GM21619 (cell line): ENCODE measurements around the gene ARHGAP10.
A peak's percentile ranks its signal among the peaks of the same experiment; 100 is the strongest.
"Not testable (repeated sequence)": the region's sequence is repeated elsewhere in the genome, so short reads cannot be mapped to it uniquely, and the experiment has no call there.

Experiments
- ATAC-seq: cut with Tn5 transposase; IDR thresholded peaks from one replicate; pipeline ENCODE4 v1.9.1; 2021; ENCODE audit not compliant: unreplicated experiment

ARHGAP10 gene

DNA sequence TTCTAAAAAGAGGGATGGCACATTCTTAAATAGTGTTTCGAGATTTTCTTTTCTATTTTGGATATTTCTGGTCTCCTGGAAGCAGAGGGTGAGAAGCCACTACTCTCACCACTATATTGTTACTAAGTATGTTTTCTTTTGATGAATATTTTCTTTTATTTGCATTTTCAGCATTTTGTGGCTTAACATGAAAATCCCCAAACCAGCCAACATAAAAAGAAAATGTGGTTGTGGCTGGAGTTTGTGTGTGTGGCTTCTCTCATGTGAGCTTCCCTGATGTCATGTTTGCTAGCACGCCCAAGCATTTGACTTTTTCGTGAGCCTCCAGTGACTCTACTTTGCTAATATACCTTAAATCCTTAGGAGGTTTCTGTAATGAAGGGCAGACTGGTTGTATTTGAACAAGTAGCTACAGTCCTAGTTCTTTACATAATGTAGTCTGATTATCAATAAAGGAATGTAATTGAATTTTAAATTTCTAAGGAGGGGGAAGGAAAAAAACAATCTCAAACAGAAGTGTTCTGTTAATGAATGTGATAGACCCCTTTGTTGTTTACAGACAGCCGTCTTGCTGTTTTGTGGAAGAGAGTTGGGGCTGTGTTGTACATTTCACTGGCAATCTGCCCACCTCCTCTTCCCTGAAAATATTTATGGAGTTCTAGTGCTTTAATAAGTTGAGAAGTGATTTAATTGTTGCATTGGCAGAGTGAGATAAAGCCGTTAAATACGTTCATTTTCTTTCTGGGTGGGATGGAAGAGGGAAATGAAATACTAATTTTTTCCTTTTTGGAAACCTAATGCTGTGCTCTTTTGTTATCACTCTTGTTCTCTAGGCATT, 114.6 kb downstream of the ARHGAP10 start:
- peak; percentile 60 for ATAC-seq

DNA sequence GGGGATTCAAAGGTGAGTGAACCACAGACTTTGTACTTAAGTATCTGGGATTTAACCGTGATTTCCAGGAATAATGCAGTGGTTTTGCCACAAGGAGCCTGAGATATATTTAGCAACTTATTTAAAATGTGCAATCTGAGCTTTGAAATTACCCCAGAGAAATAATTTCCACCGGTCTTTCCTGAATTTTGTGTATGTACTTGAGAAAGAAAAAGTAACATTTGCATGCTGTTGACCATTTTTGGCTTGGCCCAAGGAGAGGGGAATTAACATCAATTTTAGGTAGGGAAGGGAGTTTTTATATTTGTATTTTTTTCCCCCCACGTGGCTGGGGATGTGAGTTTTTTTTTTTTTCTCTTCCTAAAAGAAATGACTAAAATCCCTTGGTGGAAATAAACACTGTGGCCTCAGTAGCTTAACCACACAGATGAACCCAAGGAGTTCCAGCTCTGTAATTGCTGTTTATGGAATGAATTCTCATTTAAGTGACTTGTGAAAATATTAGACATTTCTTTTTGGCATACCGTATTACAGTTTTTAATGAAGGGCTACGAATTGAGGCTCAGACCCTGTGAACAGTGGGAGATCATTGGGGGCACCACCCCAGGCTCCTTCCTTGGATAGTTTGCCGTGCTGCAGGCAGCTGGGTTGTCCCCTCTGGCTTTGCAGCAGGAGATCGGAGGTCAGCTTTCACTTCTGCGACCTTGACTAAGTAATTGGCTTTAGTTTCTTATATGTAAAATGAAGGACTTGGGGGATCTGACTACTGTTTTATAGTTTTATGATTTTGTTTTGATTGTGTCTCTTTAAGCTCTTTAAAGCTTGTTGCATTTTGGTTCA, 116.1 kb downstream of the ARHGAP10 start:
- ATAC-seq, result no peak

DNA sequence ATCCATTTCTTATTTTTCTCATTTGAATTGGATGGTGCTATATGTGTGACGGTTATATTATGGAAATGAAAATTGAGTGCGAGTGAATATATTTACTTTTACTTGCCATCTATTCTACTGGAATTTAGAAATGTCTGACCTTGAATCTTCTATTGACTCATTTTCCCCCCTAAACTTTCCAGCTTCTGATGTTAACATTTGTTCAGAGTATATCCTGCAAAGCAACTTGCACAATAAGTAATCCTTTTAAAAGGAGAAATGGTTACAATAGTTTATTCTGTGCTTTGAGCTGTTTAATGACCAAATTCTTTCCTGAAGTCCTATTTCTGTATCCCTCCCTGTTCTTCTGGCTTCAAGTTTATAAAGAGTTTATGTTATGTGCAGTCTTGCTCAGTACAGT, 116.7 kb downstream of the ARHGAP10 start:
- no peak for ATAC-seq

DNA sequence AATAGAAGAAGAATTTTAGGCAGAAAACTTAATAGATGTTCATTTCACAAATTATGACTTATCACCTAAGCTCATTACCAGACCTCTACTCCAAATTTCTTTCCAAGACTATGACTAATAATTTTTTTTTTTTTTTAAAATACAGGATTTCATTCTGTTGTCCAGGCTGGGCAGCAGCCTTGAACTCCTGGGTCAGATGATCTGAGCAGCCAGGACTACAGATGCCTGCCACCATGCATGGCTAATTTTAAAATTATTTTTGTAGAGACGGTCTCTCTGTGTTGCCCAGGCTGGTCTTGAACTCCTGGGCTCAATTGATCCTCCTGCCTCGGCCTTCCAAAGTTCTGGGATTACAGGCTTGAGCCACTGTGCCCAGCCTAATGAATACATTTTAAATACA, 119.2 kb downstream of the ARHGAP10 start:
- ATAC-seq, result no peak

DNA sequence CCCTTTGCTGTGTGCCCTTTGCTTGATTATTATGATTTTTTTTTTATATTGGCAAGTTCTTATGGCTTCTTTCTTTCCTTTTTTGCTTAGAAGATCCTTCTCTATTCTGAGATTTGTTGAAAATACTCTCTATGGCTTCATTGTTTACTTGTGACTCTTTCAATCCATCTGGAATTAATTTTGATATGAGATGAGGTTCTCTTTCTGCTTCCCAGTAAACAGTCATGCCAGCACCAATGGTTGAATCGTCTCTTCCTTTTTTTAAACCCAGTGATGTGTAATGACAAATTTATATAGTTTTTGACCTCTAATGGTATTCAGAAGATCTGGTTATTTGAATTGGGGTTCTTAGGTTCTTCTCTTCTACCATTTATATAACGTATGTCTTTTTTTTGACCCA, 121.8 kb downstream of the ARHGAP10 start:
- ATAC-seq, result no peak

DNA sequence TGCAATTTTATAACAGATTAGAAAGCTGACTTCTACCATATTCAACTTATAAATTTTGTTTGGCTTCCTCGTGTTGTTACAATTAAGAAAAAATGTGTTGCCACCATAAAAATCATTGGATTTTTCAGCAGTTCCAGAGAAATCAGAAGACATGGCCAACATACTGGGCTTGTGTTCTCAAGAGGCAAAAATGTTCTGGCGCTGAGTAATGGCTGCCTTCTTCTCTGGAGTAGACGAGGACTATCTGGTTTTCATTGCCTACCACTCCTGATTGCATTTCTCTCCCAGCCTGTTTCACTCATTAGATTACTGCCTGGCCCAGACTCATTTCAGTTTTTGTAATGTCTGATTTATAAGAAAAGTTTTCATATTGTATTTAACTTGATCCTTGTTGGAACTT, 122.3 kb downstream of the ARHGAP10 start:
- no peak for ATAC-seq

DNA sequence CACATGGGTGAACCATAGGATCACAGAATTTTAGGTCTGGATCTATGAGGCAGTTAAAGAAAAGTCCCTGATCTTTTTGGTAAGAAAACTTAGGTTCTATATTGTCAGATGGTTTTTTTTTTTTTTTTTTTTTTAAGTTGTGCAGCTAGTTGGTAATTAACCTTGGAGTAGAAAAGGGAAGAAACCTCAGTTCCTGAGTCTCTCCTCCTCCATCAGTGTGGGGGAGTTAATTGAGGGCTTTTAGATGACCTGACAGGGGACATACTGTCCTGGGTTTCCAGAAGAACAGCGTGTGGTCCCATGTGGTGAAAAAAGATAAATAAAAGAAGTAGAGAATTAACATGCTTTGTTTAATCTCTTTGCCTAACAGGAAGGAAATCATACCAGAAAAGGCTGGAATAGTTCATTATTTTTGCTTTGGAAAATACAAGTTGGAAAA, 123.7 kb downstream of the ARHGAP10 start:
- ATAC-seq, result no peak

DNA sequence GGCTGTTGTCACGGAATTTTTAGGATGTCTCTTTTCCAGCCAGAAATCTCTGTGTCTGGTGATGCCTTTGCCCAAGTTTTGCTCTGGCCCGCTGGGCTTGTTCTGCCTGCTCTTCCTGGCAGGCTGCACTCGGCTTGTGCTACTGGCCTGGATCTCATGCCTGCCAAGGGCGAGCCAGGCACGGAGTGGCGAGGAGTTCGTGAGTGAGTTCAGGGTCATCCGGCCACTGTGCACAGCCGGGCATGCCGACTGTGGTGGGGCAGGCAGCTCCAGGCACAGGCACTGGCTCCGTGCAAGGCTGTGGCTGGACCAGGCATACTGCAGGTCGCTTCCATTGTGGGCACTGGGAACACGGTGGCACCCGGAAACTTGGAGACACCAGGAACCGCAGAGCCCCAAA, 129.1 kb downstream of the ARHGAP10 start:
- no peak for ATAC-seq

DNA sequence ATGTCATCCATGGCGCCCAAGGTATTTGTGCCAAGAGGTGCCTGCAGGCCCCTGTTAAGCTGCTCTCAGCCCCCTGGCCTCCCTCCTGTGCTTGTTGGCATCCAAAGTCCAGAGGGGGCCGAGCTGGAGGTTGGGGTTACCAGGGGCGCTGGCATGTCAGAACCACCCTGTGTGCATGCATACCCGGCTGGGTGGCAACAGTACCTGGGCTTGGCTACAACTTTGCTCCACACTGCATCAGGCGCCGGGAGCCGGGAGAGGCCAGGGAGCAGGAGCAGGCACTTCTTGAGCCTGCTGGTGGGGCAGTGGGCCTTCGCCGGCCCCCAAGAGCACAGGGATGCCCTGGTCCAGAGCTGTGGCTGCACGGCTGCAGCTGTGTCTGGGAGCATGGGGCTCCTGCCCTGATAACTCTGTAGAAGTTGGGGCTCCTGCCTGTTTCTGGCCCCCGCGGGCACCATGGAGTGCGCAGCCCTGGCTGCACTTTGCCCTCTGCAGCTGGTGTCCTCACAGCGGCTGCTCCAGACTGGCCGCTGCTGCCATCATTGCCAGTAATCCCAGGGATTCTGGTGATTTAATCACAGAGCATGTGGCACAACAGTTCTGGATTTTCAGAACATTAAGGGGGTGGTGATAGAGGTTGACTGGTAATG, 130.3 kb downstream of the ARHGAP10 start:
- ATAC-seq, result no peak

DNA sequence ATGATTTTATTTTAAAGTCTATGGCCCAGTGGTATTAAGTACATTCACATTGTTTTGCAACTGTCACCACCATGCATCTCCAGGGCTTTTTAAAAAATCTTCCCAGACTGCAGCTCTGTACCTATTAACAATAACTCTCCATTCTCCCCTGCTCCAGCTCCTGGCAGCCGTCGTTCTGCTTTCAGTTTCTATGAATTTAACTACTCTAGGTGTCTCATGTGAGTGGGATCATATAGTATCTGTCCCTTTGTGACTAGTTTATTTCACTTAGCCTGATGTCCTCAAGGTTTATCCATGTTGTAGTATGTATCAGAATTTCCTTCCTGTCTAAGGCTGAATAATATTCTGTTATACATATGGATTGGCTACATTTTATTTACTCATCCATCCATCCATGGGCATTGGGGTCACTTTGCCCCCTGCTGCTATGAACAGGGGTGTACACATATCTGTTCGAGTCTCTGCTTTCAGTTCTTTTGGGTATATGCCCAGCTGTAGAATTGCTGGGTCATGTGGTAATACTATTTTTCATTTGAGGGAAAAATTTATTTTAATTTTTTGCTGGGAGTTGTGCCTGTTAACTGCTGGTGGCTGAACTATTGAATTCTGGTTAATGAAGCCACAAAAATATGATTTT, 131.3 kb downstream of the ARHGAP10 start:
- no peak for ATAC-seq

DNA sequence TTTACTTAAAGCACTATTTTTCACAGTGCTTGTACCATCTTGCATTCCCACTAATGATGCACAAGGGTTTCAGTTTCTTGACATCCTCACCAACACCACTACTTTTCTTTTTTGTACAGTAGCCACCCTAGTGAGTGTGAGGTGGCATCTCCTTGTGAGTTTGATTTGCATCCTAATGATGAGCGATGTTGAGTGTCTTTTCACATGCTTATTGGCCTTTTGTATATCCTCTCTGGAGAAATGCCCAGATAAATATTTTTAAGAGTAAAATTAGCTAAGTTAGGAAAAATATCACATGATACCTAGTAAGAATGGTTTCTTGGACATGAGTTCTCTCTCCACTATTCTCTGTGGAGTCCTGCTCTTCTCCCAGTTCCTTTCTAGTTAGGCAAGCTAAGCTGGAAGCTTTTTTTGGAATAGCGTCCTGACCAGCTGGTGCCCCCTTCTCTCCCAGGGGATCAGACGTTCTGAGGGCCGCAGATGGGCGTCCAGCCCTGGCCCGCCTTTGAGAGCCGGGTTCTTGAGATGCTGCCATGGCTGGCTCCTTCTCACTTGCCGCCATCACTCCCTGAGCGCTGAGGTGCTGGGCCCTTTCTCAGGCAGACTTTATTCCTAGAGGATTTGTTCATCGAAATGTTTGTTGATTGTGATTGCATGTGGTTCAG, 132.1 kb downstream of the ARHGAP10 start:
- ATAC-seq, result no peak

DNA sequence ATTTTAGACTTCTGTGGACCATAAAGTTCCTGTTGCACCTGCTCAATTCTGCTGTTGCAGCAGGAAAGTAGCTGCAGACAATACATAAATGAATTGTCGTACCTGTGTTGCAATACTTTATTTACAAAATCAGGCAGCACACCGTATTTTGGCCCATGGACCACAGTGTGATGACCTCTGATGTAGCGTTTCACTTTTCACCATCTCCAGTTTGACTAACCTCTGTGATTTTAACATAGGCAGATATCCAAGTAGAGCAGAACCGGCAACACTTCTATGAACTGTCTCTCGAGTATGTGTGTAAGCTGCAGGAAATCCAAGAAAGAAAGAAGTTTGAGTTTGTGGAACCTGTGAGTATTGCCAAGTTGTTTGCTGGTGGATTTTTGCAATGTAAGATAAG, 132.7 kb downstream of the ARHGAP10 start:
- ATAC-seq, result no peak

DNA sequence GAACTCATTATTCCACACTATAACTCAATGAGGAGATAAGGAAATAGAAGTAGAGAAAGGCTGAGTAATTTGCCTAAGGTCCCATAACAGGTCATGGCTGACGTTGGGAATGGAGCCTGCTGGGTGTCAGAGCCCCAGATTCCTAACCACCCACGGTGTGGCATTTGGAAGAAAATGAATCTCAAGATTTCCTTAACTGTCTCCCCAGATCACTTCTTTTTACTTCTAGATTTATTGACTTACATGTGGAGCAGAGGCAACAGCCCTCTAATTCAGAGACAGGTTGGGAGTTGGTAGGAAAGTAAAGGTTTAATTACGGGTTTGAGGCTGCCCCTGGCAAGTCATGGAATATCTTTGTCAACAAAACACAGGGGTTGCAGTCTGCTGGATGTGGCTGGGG, 134.0 kb downstream of the ARHGAP10 start:
- no peak for ATAC-seq

DNA sequence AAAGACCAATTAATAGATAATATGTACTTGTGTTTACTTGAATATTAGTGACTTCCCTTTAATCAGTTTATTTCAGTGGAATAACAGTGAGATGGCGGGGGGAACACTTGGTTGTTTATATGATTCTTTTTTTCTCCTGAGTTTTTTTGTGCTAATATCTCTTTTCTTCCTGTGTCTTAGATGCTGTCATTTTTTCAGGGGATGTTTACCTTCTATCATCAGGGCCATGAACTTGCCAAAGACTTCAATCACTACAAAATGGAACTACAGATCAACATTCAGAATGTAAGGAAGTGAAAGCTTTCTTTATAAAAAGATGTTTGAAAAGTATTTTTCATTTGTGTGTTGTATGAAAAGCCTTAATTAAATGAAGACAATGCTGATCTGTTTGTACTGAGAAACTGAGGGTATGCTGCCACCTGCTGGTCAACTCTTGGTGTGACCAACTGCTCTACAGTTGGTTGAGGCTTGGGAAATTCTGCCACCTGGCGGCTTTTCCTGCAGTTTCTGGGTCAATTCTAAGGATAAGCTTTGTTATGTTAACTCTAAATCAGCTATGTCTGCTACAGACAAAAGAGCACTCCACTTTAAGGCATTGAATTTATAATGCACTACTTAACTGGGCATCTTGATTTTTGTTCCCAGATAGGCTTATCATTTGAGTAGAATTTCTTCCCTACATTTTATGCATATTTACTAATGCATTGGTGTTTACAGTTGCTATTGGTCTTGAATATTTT, 134.8 kb downstream of the ARHGAP10 start:
- ATAC-seq, result peak; percentile 85

DNA sequence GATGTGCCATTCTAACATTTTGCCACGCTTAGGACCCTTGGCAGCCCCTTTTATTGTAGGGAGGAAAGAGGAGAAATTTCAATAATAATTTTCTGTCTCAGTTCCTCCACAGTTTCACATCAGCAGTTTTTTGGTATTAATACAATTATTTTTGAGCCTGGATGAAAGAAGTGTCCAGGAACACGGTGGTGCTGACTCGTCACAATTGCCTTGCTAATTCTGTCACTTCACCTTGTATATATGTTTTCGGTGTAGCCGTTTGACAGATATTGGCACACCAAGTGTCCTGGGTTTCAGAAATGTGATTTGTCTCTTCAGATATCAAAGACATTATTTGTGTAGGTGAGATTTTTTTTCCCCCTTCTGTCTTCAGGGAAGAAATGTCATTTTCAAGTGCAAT, 142.2 kb downstream of the ARHGAP10 start:
- ATAC-seq, result no peak

DNA sequence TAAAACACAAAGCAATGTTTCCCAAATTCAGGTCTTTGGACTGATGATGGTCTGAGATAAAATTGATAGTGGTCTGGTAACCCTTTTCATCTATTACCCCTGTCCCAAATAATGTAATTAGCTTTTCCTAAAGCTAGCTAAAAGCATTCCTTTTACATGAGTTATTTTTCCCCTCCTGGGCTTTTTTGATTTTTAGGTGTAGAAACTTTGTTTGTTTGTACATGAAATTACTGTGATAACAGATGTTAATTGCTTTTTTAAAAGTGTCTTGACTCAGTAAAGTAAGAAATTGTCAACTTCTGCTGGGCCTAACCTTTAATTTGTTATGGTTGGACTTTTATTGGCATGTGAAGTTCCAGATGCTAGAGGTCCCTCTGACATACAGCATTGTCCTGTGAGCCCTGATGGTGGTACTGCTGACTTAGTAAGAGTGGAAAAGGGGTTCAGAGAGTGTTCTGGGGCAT, 145.5 kb downstream of the ARHGAP10 start:
- ATAC-seq, result no peak

DNA sequence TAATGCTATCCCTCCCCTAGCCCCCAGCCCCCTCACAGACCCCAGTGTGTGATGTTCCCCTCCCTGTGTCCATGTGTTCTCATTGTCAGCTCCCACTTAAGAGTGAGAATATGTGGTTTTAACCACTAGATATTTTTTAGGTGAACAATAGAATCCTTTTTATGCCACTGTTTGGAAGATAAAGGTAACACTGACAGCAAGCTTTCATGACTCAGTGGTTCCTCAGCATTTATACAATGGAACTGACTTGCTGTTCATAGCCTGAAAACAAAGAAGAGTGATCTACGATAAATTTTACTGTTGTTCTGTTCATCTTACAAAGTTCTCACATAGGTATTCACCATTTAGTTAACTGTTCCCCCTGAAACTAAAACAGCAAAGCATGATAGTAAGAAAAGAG, 147.8 kb downstream of the ARHGAP10 start:
- ATAC-seq, result no peak

DNA sequence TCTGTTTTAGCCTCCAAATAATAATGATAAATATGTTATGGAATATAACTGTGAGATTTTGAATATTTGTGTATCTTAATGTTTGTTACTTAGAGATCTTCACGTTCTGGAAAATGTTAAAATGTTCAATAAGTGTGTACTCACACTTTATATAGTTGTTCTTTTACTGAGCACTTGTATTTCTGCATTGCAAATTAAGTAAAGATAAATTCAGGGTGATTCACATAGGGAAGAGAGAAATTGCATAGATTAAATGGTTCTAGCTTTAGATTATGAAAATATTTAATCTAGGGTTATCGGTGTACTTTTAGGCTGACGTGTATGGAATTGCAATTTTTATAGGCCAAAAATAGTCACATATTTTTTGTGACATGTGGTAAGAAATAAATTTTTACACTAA, 148.6 kb downstream of the ARHGAP10 start:
- no peak for ATAC-seq

DNA sequence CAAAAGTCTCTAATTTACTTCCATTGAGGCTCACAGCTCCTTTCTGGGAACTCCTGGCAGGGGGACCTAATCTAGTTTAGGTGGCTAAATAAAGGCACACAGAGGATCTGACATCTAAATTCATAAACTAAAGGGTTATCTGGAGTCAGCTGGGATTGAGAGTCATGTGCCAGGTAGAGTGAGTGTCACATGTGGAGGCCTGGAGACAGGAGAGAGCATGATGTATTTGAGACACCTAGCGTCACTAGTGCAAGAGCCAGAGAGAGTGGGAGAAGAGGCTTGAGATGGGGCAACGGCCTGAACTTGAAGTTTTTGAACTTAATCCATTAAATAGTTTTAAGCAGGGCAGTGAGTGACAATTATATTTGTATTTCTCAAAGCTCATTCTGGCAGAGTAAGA, 152.6 kb downstream of the ARHGAP10 start:
- ATAC-seq, result no peak

DNA sequence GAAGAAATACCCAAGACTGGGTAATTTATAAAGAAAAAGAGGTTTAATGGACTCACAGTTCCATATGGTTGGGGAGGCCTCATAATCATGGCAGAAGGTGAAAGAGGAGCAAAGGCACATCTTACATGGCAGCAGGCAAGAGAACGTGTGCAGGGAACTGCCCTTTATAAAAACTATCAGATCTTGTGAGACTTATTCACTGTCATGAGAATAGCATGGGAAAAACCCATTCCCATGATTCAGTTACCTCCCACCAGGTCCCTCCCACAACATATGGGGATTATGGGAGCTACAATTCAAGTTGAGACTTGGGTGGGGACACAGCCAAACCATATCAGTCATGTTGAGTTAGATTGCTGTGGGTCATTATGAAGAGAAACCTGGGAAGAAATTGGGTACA, 153.3 kb downstream of the ARHGAP10 start:
- ATAC-seq, result not testable (repeated sequence)
